Measurements from ENCODE around the gene HOTAIR.

GRCh38 chr12:54012631-54013409 lies 38.1 kb upstream of the HOTAIR start:
- TF ChIP-seq POLR2AphosphoS5 (IDR thresholded peaks at IDR 0.05), result no peak
- TF ChIP-seq, protein P1, sequence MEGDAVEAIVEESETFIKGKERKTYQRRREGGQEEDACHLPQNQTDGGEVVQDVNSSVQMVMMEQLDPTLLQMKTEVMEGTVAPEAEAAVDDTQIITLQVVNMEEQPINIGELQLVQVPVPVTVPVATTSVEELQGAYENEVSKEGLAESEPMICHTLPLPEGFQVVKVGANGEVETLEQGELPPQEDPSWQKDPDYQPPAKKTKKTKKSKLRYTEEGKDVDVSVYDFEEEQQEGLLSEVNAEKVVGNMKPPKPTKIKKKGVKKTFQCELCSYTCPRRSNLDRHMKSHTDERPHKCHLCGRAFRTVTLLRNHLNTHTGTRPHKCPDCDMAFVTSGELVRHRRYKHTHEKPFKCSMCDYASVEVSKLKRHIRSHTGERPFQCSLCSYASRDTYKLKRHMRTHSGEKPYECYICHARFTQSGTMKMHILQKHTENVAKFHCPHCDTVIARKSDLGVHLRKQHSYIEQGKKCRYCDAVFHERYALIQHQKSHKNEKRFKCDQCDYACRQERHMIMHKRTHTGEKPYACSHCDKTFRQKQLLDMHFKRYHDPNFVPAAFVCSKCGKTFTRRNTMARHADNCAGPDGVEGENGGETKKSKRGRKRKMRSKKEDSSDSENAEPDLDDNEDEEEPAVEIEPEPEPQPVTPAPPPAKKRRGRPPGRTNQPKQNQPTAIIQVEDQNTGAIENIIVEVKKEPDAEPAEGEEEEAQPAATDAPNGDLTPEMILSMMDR (IDR thresholded peaks at IDR 0.05), result no peak

Data from upper lobe of left lung (tissue), 4 donors.